ENCODE measurements around the gene AKAP6. TPM values are rescaled to one million over a fixed set of nuclear protein-coding genes. Genes with fewer than 3 reads are reported as not detected.

The AKAP6 gene
- total and polyA plus RNA-seq, 2 of the 8 experiments (the other 6 are each of a cell fraction or from before 2014, with no cell fraction given): 0.09 to 0.89 TPM

DNA sequence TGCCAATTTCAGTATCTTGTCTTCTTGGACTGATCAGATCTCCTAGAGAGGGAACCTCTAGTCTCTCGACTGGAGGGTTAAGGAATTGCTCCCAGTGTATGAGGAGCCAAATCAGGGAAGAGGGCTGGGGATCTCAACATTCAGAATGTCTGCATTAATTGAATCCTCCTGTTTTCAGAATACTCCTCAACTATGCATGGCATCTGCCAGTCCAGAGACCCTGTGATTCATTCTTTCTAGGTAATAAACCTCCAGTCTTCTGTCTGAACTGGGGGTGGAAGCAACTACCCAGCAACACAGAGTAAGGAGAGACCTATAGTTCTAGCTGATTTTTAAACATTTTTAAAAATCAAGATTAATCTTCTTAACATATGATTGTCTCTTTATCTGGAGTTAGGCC is 92.7 kb downstream of the AKAP6 start:
- no peak overlapping the region for H3K4ac ChIP-seq (replicated peaks; ENCODE audit: insufficient read length, low read depth, low read length)
- H3K27me3 ChIP-seq (replicated peaks in 1 of 4; ENCODE audit: control insufficient read depth in 3 of 4, extremely low read depth in 1 of 4, insufficient read depth in 3 of 4, low read length in 3 of 4): no peaks in the 10 kb centered on the region
- no peak overlapping the region for H2BK12ac ChIP-seq (ENCODE audit: low read depth, low read length)
- no peak for DNase-seq (ENCODE audit: low read depth in 1 of 2, low spot score in 2 of 2)
- H4K8ac ChIP-seq (ENCODE audit: extremely low read depth, insufficient read depth, low read length): no peak overlapping the region
- H2BK120ac ChIP-seq (replicated peaks; ENCODE audit: low read depth, low read length): no peak overlapping the region
- no peak overlapping the region for H2BK5ac ChIP-seq (ENCODE audit: low read depth, low read length)
- H3K27ac ChIP-seq (ENCODE audit: low read depth, low read length): no peak overlapping the region
- H3K56ac ChIP-seq (replicated peaks; ENCODE audit: insufficient read length, low read depth, low read length): no peak overlapping the region
- no peaks in the 10 kb centered on the region for H4K20me1 ChIP-seq (replicated peaks in 1 of 2; ENCODE audit: control insufficient read depth in 1 of 2, insufficient read depth in 2 of 2, low read length in 2 of 2)
- POLR2A ChIA-PET (ENCODE audit: partially characterized antibody): no interaction called here
- no peak for FAIRE-seq
- no peak overlapping the region for H3K4me3 ChIP-seq (ENCODE audit: extremely low read depth in 1 of 4, insufficient read depth in 2 of 4, low read depth in 3 of 4, low read length in 4 of 4)
- no peak overlapping the region for H4K5ac ChIP-seq (ENCODE audit: insufficient read length, low read depth, low read length)
- 86% methylated on average over 1 of the region's 1 CpG; no CpG with 5 or more reads in 1 of the 2 experiments for WGBS, 2 experiments (ENCODE audit: extremely low coverage in 1 of 2, insufficient coverage in 1 of 2, insufficient read length in 1 of 2, insufficient replicate concordance in 2 of 2, low coverage in 1 of 2, low lambda C conversion rate in 2 of 2, missing lambda C conversion rate in 1 of 2)
- H3K23me2 ChIP-seq (ENCODE audit: low read depth, low read length): no peaks in the 10 kb centered on the region
- no peak overlapping the region for H3K14ac ChIP-seq (ENCODE audit: insufficient read length)
- no peak overlapping the region for H3K9ac ChIP-seq (replicated peaks in 1 of 4; ENCODE audit: extremely low read depth in 1 of 4, low read depth in 3 of 4, low read length in 3 of 4)
- no peaks in the 10 kb centered on the region for H3K79me2 ChIP-seq (ENCODE audit: control insufficient read depth in 1 of 2, insufficient read depth in 2 of 2, low read length in 2 of 2)
- no peak overlapping the region for H2AK5ac ChIP-seq (ENCODE audit: low read depth, low read length)
- H3K36me3 ChIP-seq (ENCODE audit: control insufficient read depth in 2 of 4, insufficient read depth in 4 of 4, low read length in 3 of 4): no peaks in the 10 kb centered on the region; a peak in 1 of 8 replicates
- H3K23ac ChIP-seq (ENCODE audit: insufficient read length): no peak overlapping the region
- no peak overlapping the region for H3K4me2 ChIP-seq (ENCODE audit: insufficient read depth in 1 of 2, low read depth in 2 of 2, low read length in 2 of 2)
- H3K4me1 ChIP-seq (replicated peaks in 1 of 4; ENCODE audit: control insufficient read depth in 3 of 4, insufficient read depth in 4 of 4, low read length in 3 of 4): peaks cover 0 to 3% (median 0%) of the 10 kb centered on the region in 4 experiments; a peak in 1 of 7 replicates
- no peak overlapping the region for H2AFZ ChIP-seq (ENCODE audit: low read length)
- no peak overlapping the region for H4K91ac ChIP-seq (replicated peaks; ENCODE audit: insufficient read length, low read length)
- no peak overlapping the region for H2BK20ac ChIP-seq (ENCODE audit: low read length)
- H3K9me3 ChIP-seq (ENCODE audit: insufficient read depth in 2 of 2, low read depth in 1 of 2, low read length in 1 of 2): peaks cover 8 to 11% of the 10 kb centered on the region in 2 experiments; a peak in 2 of 4 replicates
- H3K79me1 ChIP-seq (ENCODE audit: low read depth, low read length): no peaks in the 10 kb centered on the region
- CTCF ChIA-PET (ENCODE audit: partially characterized antibody): interaction anchor here (0.7 kb wide), 1 partner anchor 52 kb away, joined by 3 read pairs; no protein-coding TSS in a partner anchor
- no peak overlapping the region for H3K18ac ChIP-seq (ENCODE audit: extremely low read depth, low read length)
- no peak overlapping the region for H2BK15ac ChIP-seq (ENCODE audit: low read length)
- no peak for TF ChIP-seq KDM4A (IDR thresholded peaks at IDR 0.05; ENCODE audit: low read depth, low read length, severe bottlenecking)
- no peak for TF ChIP-seq CTBP2 (IDR thresholded peaks at IDR 0.05; ENCODE audit: borderline replicate concordance, insufficient read depth, insufficient read length, low read length)
- no peak for TF ChIP-seq PHF8 (conservative IDR thresholded peaks at IDR 0.05; ENCODE audit: low read depth, low read length)
- TF ChIP-seq RBBP5 (IDR thresholded peaks at IDR 0.05; ENCODE audit: borderline replicate concordance, low read depth, low read length): no peak
- no peak for TF ChIP-seq MAX (IDR thresholded peaks at IDR 0.05)
- TF ChIP-seq SRF (IDR thresholded peaks at IDR 0.05; ENCODE audit: low read depth, low read length): no peak
- TF ChIP-seq YY1 (IDR thresholded peaks at IDR 0.05; ENCODE audit: low read depth, low read length): no peak
- TF ChIP-seq RNF2 (IDR thresholded peaks at IDR 0.05; ENCODE audit: borderline replicate concordance, low read depth, low read length, missing control alignments, poor library complexity, severe bottlenecking): no peak
- TF ChIP-seq SP4 (IDR thresholded peaks at IDR 0.05; ENCODE audit: low read length): no peak
- no peak for TF ChIP-seq RFX5 (IDR thresholded peaks at IDR 0.05; ENCODE audit: borderline replicate concordance, low read depth, low read length)
- TF ChIP-seq CBX5 (IDR thresholded peaks at IDR 0.05; ENCODE audit: low read depth, low read length): no peak
- no peak for TF ChIP-seq TBP (IDR thresholded peaks at IDR 0.05; ENCODE audit: low read depth, low read length)
- no peak for TF ChIP-seq SP1 (IDR thresholded peaks at IDR 0.05; ENCODE audit: low read depth, low read length)
